ENCODE measurements around the gene FRY.

DNA sequence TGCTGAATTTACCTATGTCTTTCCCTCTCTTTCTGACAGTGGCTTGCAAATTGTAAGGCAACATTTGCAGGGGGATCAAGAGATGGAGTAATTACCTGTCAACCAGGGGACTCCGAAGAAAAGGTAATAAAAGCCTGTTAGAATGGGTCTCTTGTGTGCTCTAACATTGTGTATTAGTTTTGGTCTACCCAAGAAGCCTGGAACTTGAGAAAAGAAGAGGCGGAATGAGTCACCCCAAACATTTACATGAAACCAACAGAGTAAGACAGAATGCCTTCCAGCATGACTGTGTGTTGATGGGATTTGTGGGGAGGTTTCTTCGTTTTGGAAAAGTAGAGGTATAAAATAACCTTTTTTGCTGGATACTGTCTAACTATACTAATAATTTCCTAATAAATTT lies 246.9 kb downstream of the FRY start:
- TF ChIP-seq, protein P1, sequence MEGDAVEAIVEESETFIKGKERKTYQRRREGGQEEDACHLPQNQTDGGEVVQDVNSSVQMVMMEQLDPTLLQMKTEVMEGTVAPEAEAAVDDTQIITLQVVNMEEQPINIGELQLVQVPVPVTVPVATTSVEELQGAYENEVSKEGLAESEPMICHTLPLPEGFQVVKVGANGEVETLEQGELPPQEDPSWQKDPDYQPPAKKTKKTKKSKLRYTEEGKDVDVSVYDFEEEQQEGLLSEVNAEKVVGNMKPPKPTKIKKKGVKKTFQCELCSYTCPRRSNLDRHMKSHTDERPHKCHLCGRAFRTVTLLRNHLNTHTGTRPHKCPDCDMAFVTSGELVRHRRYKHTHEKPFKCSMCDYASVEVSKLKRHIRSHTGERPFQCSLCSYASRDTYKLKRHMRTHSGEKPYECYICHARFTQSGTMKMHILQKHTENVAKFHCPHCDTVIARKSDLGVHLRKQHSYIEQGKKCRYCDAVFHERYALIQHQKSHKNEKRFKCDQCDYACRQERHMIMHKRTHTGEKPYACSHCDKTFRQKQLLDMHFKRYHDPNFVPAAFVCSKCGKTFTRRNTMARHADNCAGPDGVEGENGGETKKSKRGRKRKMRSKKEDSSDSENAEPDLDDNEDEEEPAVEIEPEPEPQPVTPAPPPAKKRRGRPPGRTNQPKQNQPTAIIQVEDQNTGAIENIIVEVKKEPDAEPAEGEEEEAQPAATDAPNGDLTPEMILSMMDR (conservative IDR thresholded peaks at IDR 0.05; ENCODE audit: low read depth, low read length) = no peak
- TF ChIP-seq EZH2 (IDR thresholded peaks at IDR 0.05; ENCODE audit: low read length, unreplicated experiment) = no peak

Data from PC-3 (cell line).